H9 (cell line): ENCODE measurements around the gene ZDHHC13. TPM values are rescaled to one million over a fixed set of nuclear protein-coding genes. Genes with fewer than 3 reads are reported as not detected.

Experiments used
- DNase-seq: peaks from one replicate; pipeline ENCODE4 v3.0.0-alpha.2; 2017
- H2AFZ ChIP-seq: one replicate; pipeline ENCODE4 v1.6.1; 2013; ENCODE audit warnings: mild to moderate bottlenecking, low read length, control low read depth, moderate library complexity
- H2AK5ac ChIP-seq: 2 replicates; pipeline ENCODE4 v1.6.1; 2013; ENCODE audit warnings: low read length, control low read depth, mixed read lengths; ENCODE audit not compliant: insufficient read length
- H2BK120ac ChIP-seq: one replicate; pipeline ENCODE4 v1.6.1; 2013; ENCODE audit warnings: low read depth, mild to moderate bottlenecking, low read length, control low read depth, inconsistent platforms; ENCODE audit not compliant: poor library complexity, severe bottlenecking
- H2BK12ac ChIP-seq: 2 replicates; pipeline ENCODE4 v1.6.1; 2013; ENCODE audit warnings: low read length, control low read depth, mixed read lengths, low read depth; ENCODE audit not compliant: insufficient read length
- H2BK15ac ChIP-seq: 2 replicates; pipeline ENCODE4 v1.6.1; 2013; ENCODE audit warnings: low read depth, low read length, control low read depth
- H2BK20ac ChIP-seq: one replicate; pipeline ENCODE4 v1.6.1; 2013; ENCODE audit warnings: low read depth, mild to moderate bottlenecking, low read length, control low read depth, inconsistent platforms; ENCODE audit not compliant: poor library complexity, severe bottlenecking
- H2BK5ac ChIP-seq: 2 replicates; pipeline ENCODE4 v1.6.1; 2013; ENCODE audit warnings: low read length, control low read depth, mixed read lengths; ENCODE audit not compliant: insufficient read length
- H3K14ac ChIP-seq: 2 replicates; pipeline ENCODE4 v1.6.1; 2013; ENCODE audit warnings: low read length, control low read depth; ENCODE audit not compliant: insufficient read depth
- H3K18ac ChIP-seq: 2 replicates; pipeline ENCODE4 v1.6.1; 2013; ENCODE audit warnings: low read depth, mild to moderate bottlenecking, mixed read lengths, low read length, control low read depth; ENCODE audit not compliant: insufficient read length
- H3K23ac ChIP-seq: 2 replicates; pipeline ENCODE4 v1.6.1; 2013; ENCODE audit warnings: low read length, control low read depth, mixed read lengths, low read depth; ENCODE audit not compliant: insufficient read length
- H3K23me2 ChIP-seq: 2 replicates; pipeline ENCODE4 v1.6.1; 2013; ENCODE audit warnings: low read depth, mild to moderate bottlenecking, mixed read lengths, low read length, control low read depth; ENCODE audit not compliant: insufficient read length, poor library complexity, severe bottlenecking
- H3K27ac ChIP-seq: 2 replicates; pipeline ENCODE4 v1.5.1; 2013; ENCODE audit warnings: low read length, control low read depth, mixed read lengths, low read depth; ENCODE audit not compliant: insufficient read length
- H3K27me3 ChIP-seq: 2 replicates; pipeline ENCODE4 v1.6.1; 2013; ENCODE audit warnings: low read length, control low read depth, inconsistent platforms; ENCODE audit not compliant: insufficient read depth
- H3K4ac ChIP-seq: 2 replicates; pipeline ENCODE4 v1.6.1; 2013; ENCODE audit warnings: low read depth, mild to moderate bottlenecking, control low read depth, inconsistent platforms, low read length, moderate library complexity
- H3K4me1 ChIP-seq: 2 replicates; pipeline ENCODE4 v1.6.1; 2013; ENCODE audit warnings: low read length, control low read depth, inconsistent platforms; ENCODE audit not compliant: insufficient read depth
- H3K4me2 ChIP-seq: 2 replicates; pipeline ENCODE4 v1.6.1; 2013; ENCODE audit warnings: low read length, control low read depth, mixed read lengths; ENCODE audit not compliant: insufficient read length, insufficient read depth
- H3K56ac ChIP-seq: 2 replicates; pipeline ENCODE4 v1.6.1; 2013; ENCODE audit warnings: low read depth, mild to moderate bottlenecking, mixed read lengths, low read length, control low read depth; ENCODE audit not compliant: insufficient read length
- H3K79me1 ChIP-seq: 2 replicates; pipeline ENCODE4 v1.6.1; 2013; ENCODE audit warnings: low read depth, mild to moderate bottlenecking, moderate library complexity, low read length, control low read depth, inconsistent platforms; ENCODE audit not compliant: insufficient read depth, poor library complexity, severe bottlenecking
- H3K79me2 ChIP-seq: 2 replicates; pipeline ENCODE4 v1.6.1; 2013; ENCODE audit warnings: low read length, control low read depth, inconsistent platforms; ENCODE audit not compliant: insufficient read depth
- H3K9ac ChIP-seq: 2 replicates; pipeline ENCODE4 v1.6.1; 2013; ENCODE audit warnings: low read length, control low read depth, mixed read lengths; ENCODE audit not compliant: insufficient read length; ENCODE audit errors: extremely low read depth
- H3K9me3 ChIP-seq: one replicate; pipeline ENCODE4 v1.6.1; 2013; ENCODE audit warnings: low read depth, low read length, inconsistent platforms; ENCODE audit not compliant: control insufficient read depth
- H3T11ph ChIP-seq: one replicate; pipeline ENCODE4 v1.6.1; 2013; ENCODE audit warnings: mild to moderate bottlenecking, low read length, control low read depth, inconsistent platforms
- H4K20me1 ChIP-seq: one replicate; pipeline ENCODE4 v1.6.1; 2013; ENCODE audit not compliant: control insufficient read depth, insufficient read length, insufficient read depth
- H4K5ac ChIP-seq: 2 replicates; pipeline ENCODE4 v1.6.1; 2013; ENCODE audit warnings: low read depth, mild to moderate bottlenecking, mixed read lengths, low read length, control low read depth; ENCODE audit not compliant: insufficient read length
- H4K8ac ChIP-seq: replicated peaks from 2 replicates; pipeline ENCODE4 v1.6.1; 2013; ENCODE audit warnings: low read length, control low read depth, mixed read lengths, low read depth; ENCODE audit not compliant: insufficient read length
- H4K91ac ChIP-seq: 2 replicates; pipeline ENCODE4 v1.6.1; 2013; ENCODE audit warnings: low read depth, mild to moderate bottlenecking, moderate library complexity, mixed read lengths, low read length, control low read depth; ENCODE audit not compliant: insufficient read length
- H3K27ac Mint-ChIP-seq, 3 experiments: 2 replicates in 2 of 3; 3 replicates in 1 of 3; pipeline ENCODE4 v1.8.0; 2020 to 2021; ENCODE audit warnings: mixed read lengths in 3 of 3, mild to moderate bottlenecking in 1 of 3, moderate library complexity in 1 of 3
- H3K27me3 Mint-ChIP-seq: 2 replicates; pipeline ENCODE4 v1.8.0; 2021; ENCODE audit warnings: low read depth, mild to moderate bottlenecking, moderate library complexity, mixed read lengths
- H3K36me3 Mint-ChIP-seq, 3 experiments: 2 replicates in 2 of 3; 3 replicates in 1 of 3; pipeline ENCODE4 v1.8.0; 2020 to 2021; ENCODE audit warnings: low read depth in 3 of 3, mixed read lengths in 3 of 3; ENCODE audit not compliant: insufficient read depth in 1 of 3
- H3K4me1 Mint-ChIP-seq, 2 experiments: 2 replicates each; pipeline ENCODE4 v1.8.0; 2020; ENCODE audit warnings: mixed read lengths in 2 of 2
- H3K4me3 Mint-ChIP-seq, 2 experiments: 2 replicates in 1 of 2; 3 replicates in 1 of 2; pipeline ENCODE4 v1.8.0; 2020 to 2021; ENCODE audit warnings: mild to moderate bottlenecking in 2 of 2, mixed read lengths in 2 of 2, moderate library complexity in 1 of 2
- H3K9me3 Mint-ChIP-seq, 2 experiments: 2 replicates in 1 of 2; 3 replicates in 1 of 2; pipeline ENCODE4 v1.8.0; 2020; ENCODE audit warnings: mild to moderate bottlenecking in 2 of 2, mixed read lengths in 2 of 2, moderate library complexity in 1 of 2
- CTCF ChIP-seq: fragments of 200-600 bp; sonication (generic); conservative IDR thresholded peaks from 3 replicates; pipeline ENCODE4 v1.8.0; 2021; ENCODE audit warnings: antibody characterized with exemption, mild to moderate bottlenecking
- WGBS: extraction: QIAGEN DNeasy Blood & Tissue Kit; methylation state at CpG from one replicate; pipeline ENCODE4 v1.1.7; 2013; ENCODE audit warnings: missing lambda C conversion rate, low lambda C conversion rate, mixed read lengths; ENCODE audit not compliant: insufficient read length; ENCODE audit errors: extremely low coverage; 5-methylcytosine and 5-hydroxymethylcytosine counted together
- total RNA-seq: library from RNA; stranded (reverse); gene quantifications from 2 replicates; pipeline ENCODE4 v1.2.1, GENCODE V29; 2021

Gene ZDHHC13
- total RNA-seq, 1 experiment from 2014 or later = 20.9 TPM

DNA sequence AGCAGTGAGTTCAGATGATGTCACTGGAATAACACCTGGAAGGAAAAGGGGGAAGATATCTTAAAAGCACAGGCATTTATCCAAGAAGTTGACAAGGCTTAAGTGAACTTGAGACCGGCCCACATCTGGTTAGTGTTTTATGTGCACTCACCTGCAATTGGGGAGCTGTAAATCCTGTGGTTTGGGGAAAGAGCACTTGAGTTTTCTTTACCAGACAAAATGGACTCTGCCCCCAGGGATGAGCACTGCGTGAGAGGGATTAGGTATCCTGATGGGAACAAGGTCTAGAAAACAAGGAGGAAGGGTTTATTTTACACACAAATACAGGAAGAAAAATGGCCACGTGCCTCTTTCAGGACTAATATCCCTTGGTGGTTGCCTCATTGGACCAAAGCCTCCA lies 108.6 kb downstream of the ZDHHC13 start:
- Mint-ChIP-seq H3K4me3 (no peak overlapping the region), H3K27ac (no peak overlapping the region; a peak in 1 of 7 replicates), H3K4me1 (peaks cover 0 to 7% of the 10 kb centered on the region in 2 experiments; a peak in 2 of 4 replicates), H3K27me3 (no peaks in the 10 kb centered on the region), H3K9me3 (peaks cover 0 to 4% of the 10 kb centered on the region in 2 experiments; a peak in 1 of 5 replicates), H3K36me3 (peaks cover 10 to 38% (median 34%) of the 10 kb centered on the region in 3 experiments; a peak in 6 of 7 replicates)
- H3K23me2 ChIP-seq = no peaks in the 10 kb centered on the region
- H4K20me1 ChIP-seq = no peaks in the 10 kb centered on the region
- no peak for DNase-seq
- H2BK120ac ChIP-seq = no peak overlapping the region
- no peak overlapping the region for H4K91ac ChIP-seq
- no peak overlapping the region for H2BK15ac ChIP-seq
- no peak overlapping the region for H2AFZ ChIP-seq
- H3K14ac ChIP-seq = no peak overlapping the region
- no peaks in the 10 kb centered on the region for H3K27me3 ChIP-seq
- H3K18ac ChIP-seq = no peak overlapping the region
- no peak overlapping the region for H4K5ac ChIP-seq
- no peaks in the 10 kb centered on the region for H3K4me1 ChIP-seq
- H4K8ac ChIP-seq = no peak overlapping the region
- H3T11ph ChIP-seq = no peak overlapping the region
- no peak overlapping the region for H3K9ac ChIP-seq
- H3K56ac ChIP-seq = no peak overlapping the region
- no peaks in the 10 kb centered on the region for H3K9me3 ChIP-seq
- no peak overlapping the region for H2AK5ac ChIP-seq
- no peak overlapping the region for H3K23ac ChIP-seq
- H3K27ac ChIP-seq = no peak overlapping the region
- no peak overlapping the region for H2BK12ac ChIP-seq
- H3K79me2 ChIP-seq = no peaks in the 10 kb centered on the region
- H2BK20ac ChIP-seq = no peak overlapping the region
- no peaks in the 10 kb centered on the region for H3K79me1 ChIP-seq
- no peak overlapping the region for H2BK5ac ChIP-seq
- no peak overlapping the region for H3K4ac ChIP-seq
- TF ChIP-seq CTCF = no peak
- WGBS = no CpG with 5 or more reads among the region's 3 CpGs
- no peak overlapping the region for H3K4me2 ChIP-seq

Other genes starting within 250 kb of the ZDHHC13 start
- gene MRGPRX1, start 177.8 kb upstream of the ZDHHC13 start, total RNA-seq = not detected in 2 replicates
- gene MRGPRX2, start 56.5 kb upstream of the ZDHHC13 start, total RNA-seq = not detected in 2 replicates
- gene CSRP3, start 84.8 kb downstream of the ZDHHC13 start, total RNA-seq = not detected in 2 replicates
- gene E2F8, start 123.8 kb downstream of the ZDHHC13 start, total RNA-seq = 11.0 and 11.3 TPM in 2 replicates